ENCODE data around the gene PTPRN2. TPM values are rescaled to one million over a fixed set of nuclear protein-coding genes. Genes with fewer than 3 reads are reported as not detected.

Gene PTPRN2
- total and polyA plus RNA-seq, 2 of the 8 experiments (the other 6 are each of a cell fraction or from before 2014, with no cell fraction given) = 2.6 to 4.5 TPM

DNA sequence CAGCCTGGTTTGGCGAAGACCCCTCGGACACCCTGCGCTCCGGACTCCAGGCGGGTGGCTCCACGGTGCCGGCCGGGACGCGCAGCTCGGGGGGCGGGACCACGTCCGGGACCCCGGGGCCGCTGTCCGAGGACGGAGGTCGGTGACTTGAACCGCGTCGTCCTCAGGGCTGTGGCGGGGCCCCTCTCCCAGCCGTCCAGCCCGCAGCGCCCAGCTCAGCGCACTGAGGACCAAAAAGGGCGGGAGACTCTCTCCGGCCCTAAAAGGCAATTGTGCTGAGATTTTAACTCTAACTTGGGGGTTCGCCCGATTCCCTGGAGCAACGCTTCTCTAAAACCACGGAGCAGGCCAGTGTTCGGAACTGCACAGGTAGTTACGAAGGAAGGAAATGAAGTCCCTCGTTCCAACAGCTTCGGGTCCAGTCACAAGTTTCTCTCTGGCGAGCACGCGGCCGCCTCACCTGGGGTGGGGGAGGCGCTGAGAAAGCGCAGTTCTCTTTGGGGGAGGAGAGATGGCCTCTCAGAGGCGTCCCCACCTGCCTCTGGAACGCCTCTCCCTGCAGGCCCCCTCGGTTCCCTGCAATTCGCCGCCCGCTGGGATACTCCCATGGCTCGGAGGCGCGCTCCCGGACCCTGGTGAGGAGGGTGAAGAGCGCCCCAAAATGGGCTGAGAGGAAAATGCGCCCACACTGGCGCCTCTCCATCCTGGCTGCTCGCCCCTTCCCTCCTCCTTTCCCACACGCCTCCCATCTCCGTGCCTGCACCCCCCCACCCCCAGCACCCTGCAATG is 898.2 kb downstream of the PTPRN2 start:
- peaks cover 23% of the 10 kb centered on the region; the same call in 1 of the 2 replicates for H3K23me2 ChIP-seq (ENCODE audit: low read depth, low read length)
- no peaks in the 10 kb centered on the region for H3K79me2 ChIP-seq (ENCODE audit: control insufficient read depth in 1 of 2, insufficient read depth in 2 of 2, low read length in 2 of 2)
- peak overlapping the region; percentile 71 for H3K18ac ChIP-seq (ENCODE audit: extremely low read depth, low read length)
- H4K5ac ChIP-seq (ENCODE audit: insufficient read length, low read depth, low read length) = peak overlapping the region; percentile 37
- H4K91ac ChIP-seq (replicated peaks; ENCODE audit: insufficient read length, low read length) = peak overlapping the region; percentile 65
- no peak overlapping the region for H2BK120ac ChIP-seq (replicated peaks; ENCODE audit: low read depth, low read length)
- H3K27me3 ChIP-seq (replicated peaks in 1 of 4; ENCODE audit: control insufficient read depth in 3 of 4, extremely low read depth in 1 of 4, insufficient read depth in 3 of 4, low read length in 3 of 4) = peaks cover 88 to 98% (median 94%) of the 10 kb centered on the region in 4 experiments
- H4K8ac ChIP-seq (ENCODE audit: extremely low read depth, insufficient read depth, low read length) = peak overlapping the region; percentile 79; the same call in 1 of the 2 replicates
- no peak overlapping the region for H2AFZ ChIP-seq (ENCODE audit: low read length)
- no peak overlapping the region for H3K14ac ChIP-seq (ENCODE audit: insufficient read length)
- no peak overlapping the region for H3K9ac ChIP-seq (replicated peaks in 1 of 4; ENCODE audit: extremely low read depth in 1 of 4, low read depth in 3 of 4, low read length in 3 of 4)
- peak overlapping the region; percentile 96 for H3K4me2 ChIP-seq (ENCODE audit: insufficient read depth in 1 of 2, low read depth in 2 of 2, low read length in 2 of 2)
- no peak overlapping the region for H3K23ac ChIP-seq (ENCODE audit: insufficient read length)
- H2BK15ac ChIP-seq (ENCODE audit: low read length) = no peak overlapping the region
- H3K27ac ChIP-seq (ENCODE audit: low read depth, low read length) = no peak overlapping the region
- FAIRE-seq (no peak), DNase-seq (ENCODE audit: low read depth in 1 of 2, low spot score in 2 of 2) (peak in 1 of 2 experiments; percentile 76)
- H3K9me3 ChIP-seq (ENCODE audit: insufficient read depth in 2 of 2, low read depth in 1 of 2, low read length in 1 of 2) = no peaks in the 10 kb centered on the region; a peak in 1 of 4 replicates
- H3K79me1 ChIP-seq (ENCODE audit: low read depth, low read length) = no peaks in the 10 kb centered on the region
- H4K20me1 ChIP-seq (replicated peaks in 1 of 2; ENCODE audit: control insufficient read depth in 1 of 2, insufficient read depth in 2 of 2, low read length in 2 of 2) = peaks cover 17 to 19% of the 10 kb centered on the region in 2 experiments
- H3K36me3 ChIP-seq (ENCODE audit: control insufficient read depth in 2 of 4, insufficient read depth in 4 of 4, low read length in 3 of 4) = peaks cover 0 to 14% (median 0%) of the 10 kb centered on the region in 4 experiments; a peak in 1 of 8 replicates
- WGBS, 2 experiments (ENCODE audit: extremely low coverage in 1 of 2, insufficient coverage in 1 of 2, insufficient read length in 1 of 2, insufficient replicate concordance in 2 of 2, low coverage in 1 of 2, low lambda C conversion rate in 2 of 2, missing lambda C conversion rate in 1 of 2) = 3% methylated on average over 35 of the region's 59 CpGs; no CpG with 5 or more reads in 1 of the 2 experiments
- H2BK12ac ChIP-seq (ENCODE audit: low read depth, low read length) = peak overlapping the region; percentile 75; the same call in 1 of the 2 replicates
- CTCF ChIA-PET (ENCODE audit: partially characterized antibody) = interaction anchor here (0.6 to 1.2 kb wide), 3 partner anchors 11 to 215 kb away, joined by 3 to 4 read pairs (median 3); no protein-coding TSS in a partner anchor
- H2BK5ac ChIP-seq (ENCODE audit: low read depth, low read length) = no peak overlapping the region; the same call in 1 of the 2 replicates
- no peak overlapping the region for H2AK5ac ChIP-seq (ENCODE audit: low read depth, low read length)
- POLR2A ChIA-PET (ENCODE audit: partially characterized antibody) = interaction anchor here (0.6 kb wide), 1 partner anchor 9 kb away, joined by 3 read pairs; no protein-coding TSS in a partner anchor
- peaks cover 0 to 44% (median 21%) of the 10 kb centered on the region in 4 experiments; a peak in 6 of 7 replicates for H3K4me1 ChIP-seq (replicated peaks in 1 of 4; ENCODE audit: control insufficient read depth in 3 of 4, insufficient read depth in 4 of 4, low read length in 3 of 4)
- H3K4ac ChIP-seq (replicated peaks; ENCODE audit: insufficient read length, low read depth, low read length) = no peak overlapping the region
- H3K56ac ChIP-seq (replicated peaks; ENCODE audit: insufficient read length, low read depth, low read length) = no peak overlapping the region
- peak overlapping the region; percentile 32 to 62 (median 35); a peak in 7 of 8 replicates for H3K4me3 ChIP-seq (ENCODE audit: extremely low read depth in 1 of 4, insufficient read depth in 2 of 4, low read depth in 3 of 4, low read length in 4 of 4)
- no peak overlapping the region for H2BK20ac ChIP-seq (ENCODE audit: low read length)
- peak; percentile 91 for TF ChIP-seq RNF2 (IDR thresholded peaks at IDR 0.05; ENCODE audit: borderline replicate concordance, low read depth, low read length, missing control alignments, poor library complexity, severe bottlenecking)
- TF ChIP-seq POLR2A (IDR thresholded peaks at IDR 0.05; ENCODE audit: control extremely low read depth in 1 of 2, low read depth in 2 of 2, low read length in 2 of 2) = no peak
- no peak for TF ChIP-seq ZNF274 (IDR thresholded peaks at IDR 0.05; ENCODE audit: borderline replicate concordance, extremely low read depth, low read length)
- peak; percentile 76 for TF ChIP-seq EZH2 (IDR thresholded peaks at IDR 0.05; ENCODE audit: low read depth, low read length, severe bottlenecking)
- peak; percentile 40 for TF ChIP-seq ASH2L (IDR thresholded peaks at IDR 0.05; ENCODE audit: low read length)
- TF ChIP-seq SRF (IDR thresholded peaks at IDR 0.05; ENCODE audit: low read depth, low read length) = peak; percentile 36; the same call in 1 of the 2 replicates
- TF ChIP-seq SIX5 (IDR thresholded peaks at IDR 0.05; ENCODE audit: low read depth, low read length) = no peak
- TF ChIP-seq SUZ12 (IDR thresholded peaks at IDR 0.05; ENCODE audit: low read length) = peak; percentile 87
- TF ChIP-seq RAD21 (IDR thresholded peaks at IDR 0.05 in 1 of 2, conservative IDR thresholded peaks at IDR 0.05 in 1 of 2; ENCODE audit: low read depth in 2 of 2, low read length in 2 of 2) = peak in 1 of 2 experiments; percentile 19; a peak in 1 of 4 replicates
- peak; percentile 98 for TF ChIP-seq MAX (IDR thresholded peaks at IDR 0.05)

Measured in H1 (cell line).